ENCODE data around the gene MPHOSPH6. TPM values are rescaled to one million over a fixed set of nuclear protein-coding genes. Genes with fewer than 3 reads are reported as not detected.
A peak's percentile ranks its signal among the peaks of the same experiment; 100 is the strongest.

The MPHOSPH6 gene
- total and polyA plus RNA-seq, 8 donors, result 6.1 to 31.9 (median 26.3) TPM; not detected in 1

DNA sequence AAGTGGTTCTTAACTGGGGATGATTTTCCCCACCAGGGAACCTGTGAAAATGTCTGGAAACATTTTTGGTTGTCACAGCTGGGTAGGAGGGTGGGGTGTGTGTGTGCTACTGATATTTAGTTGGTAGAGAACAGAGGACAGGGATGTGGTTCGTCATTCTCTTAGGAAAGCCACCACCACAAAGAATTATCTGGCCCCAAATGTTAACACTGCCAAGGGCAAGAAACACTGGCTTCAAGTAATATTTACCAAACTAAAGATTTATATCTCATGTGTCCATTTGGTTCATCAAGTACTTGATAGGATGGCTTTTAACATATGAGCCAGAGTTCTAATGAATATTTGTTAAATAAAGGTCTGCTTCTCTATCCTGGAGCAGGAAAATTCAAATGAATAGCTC, 19.5 kb downstream of the MPHOSPH6 start:
- TF ChIP-seq POLR2AphosphoS5 (IDR thresholded peaks at IDR 0.05) (no peak), CTCF (IDR thresholded peaks at IDR 0.05) (no peak), EP300 (IDR thresholded peaks at IDR 0.05) (no peak), POLR2A (IDR thresholded peaks at IDR 0.05) (no peak)

DNA sequence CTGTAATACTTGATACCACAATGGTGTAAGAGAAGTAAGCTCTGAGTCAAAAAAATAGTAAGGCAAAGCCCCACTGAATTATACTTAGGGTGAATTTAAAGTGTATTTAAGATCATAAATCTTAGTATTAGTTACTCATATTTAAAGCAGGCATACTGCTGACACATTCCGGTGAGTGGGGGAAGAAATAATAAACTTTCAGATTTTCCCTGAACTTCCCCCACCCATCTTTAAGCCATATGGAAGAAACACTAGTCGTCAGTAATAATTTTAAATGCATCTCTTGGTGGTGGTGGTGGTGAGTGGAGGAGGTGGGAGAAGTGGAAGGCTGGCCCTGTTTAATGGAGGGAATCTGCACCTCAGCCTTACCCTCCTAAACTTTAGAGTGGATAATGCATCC, 20.5 kb downstream of the MPHOSPH6 start:
- peaks cover 0 to 3% (median 0%) of the 10 kb centered on the region in 4 donors for H3K4me1 ChIP-seq
- WGBS, 5 donors, result 77 to 93% (median 85%) methylated on average over 2 of the region's 2 CpGs
- H3K9me3 ChIP-seq, result no peaks in the 10 kb centered on the region
- H3K36me3 ChIP-seq, result peaks cover 10 to 58% (median 35%) of the 10 kb centered on the region in 4 donors
- H3K27ac ChIP-seq, result no peak overlapping the region
- no peaks in the 10 kb centered on the region for H3K27me3 ChIP-seq
- TF ChIP-seq POLR2AphosphoS5 (IDR thresholded peaks at IDR 0.05) (no peak), POLR2A (IDR thresholded peaks at IDR 0.05) (no peak), EP300 (IDR thresholded peaks at IDR 0.05) (no peak), CTCF (IDR thresholded peaks at IDR 0.05) (no peak)
- intact Hi-C loops (cut with DNase I; ENCODE audit: low total_unique reads), result no loop called here
- H3K4me3 ChIP-seq, result no peak overlapping the region
- DNase-seq, result no peak

More for the DNA sequence above, 19.5 kb downstream of the MPHOSPH6 start:
- intact Hi-C loops (cut with DNase I; ENCODE audit: low total_unique reads), result no loop called here
- no peak overlapping the region for H3K27ac ChIP-seq
- no peaks in the 10 kb centered on the region for H3K9me3 ChIP-seq
- peaks cover 10 to 58% (median 35%) of the 10 kb centered on the region in 4 donors for H3K36me3 ChIP-seq
- no peaks in the 10 kb centered on the region for H3K27me3 ChIP-seq
- no peak overlapping the region for H3K4me3 ChIP-seq
- WGBS, 5 donors, result 74 to 85% (median 77%) methylated on average over 1 of the region's 1 CpG
- DNase-seq, result no peak
- H3K4me1 ChIP-seq, result peaks cover 0 to 3% (median 0%) of the 10 kb centered on the region in 4 donors

DNA sequence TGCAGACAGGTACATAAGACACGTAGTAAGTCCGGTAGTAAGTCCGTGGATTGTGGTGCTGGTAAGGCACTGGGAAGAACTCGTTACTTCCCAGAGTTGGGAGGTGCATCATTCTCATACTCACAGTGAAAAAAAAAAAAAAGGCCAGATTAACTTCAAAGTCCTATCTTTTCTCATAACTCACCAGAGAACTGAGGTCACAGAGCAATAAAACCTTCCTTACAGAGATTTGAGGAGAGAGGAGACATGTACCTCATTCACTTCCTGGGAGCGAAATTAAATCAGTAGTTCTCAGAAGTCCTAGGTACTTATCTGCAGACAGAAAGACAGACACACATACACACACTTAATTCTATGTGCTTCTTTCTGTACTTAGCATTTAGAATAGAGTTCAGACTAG, 22.5 kb downstream of the MPHOSPH6 start:
- DNase-seq, result no peak
- H3K36me3 ChIP-seq, result peaks cover 10 to 44% (median 34%) of the 10 kb centered on the region in 4 donors
- H3K9me3 ChIP-seq, result no peaks in the 10 kb centered on the region
- no peak overlapping the region for H3K4me3 ChIP-seq
- intact Hi-C loops (cut with DNase I; ENCODE audit: low total_unique reads), result no loop called here
- H3K27me3 ChIP-seq, result no peaks in the 10 kb centered on the region
- peaks cover 0 to 2% (median 0%) of the 10 kb centered on the region in 4 donors for H3K4me1 ChIP-seq
- TF ChIP-seq POLR2A (IDR thresholded peaks at IDR 0.05) (no peak), CTCF (IDR thresholded peaks at IDR 0.05) (no peak), POLR2AphosphoS5 (IDR thresholded peaks at IDR 0.05) (no peak), EP300 (IDR thresholded peaks at IDR 0.05) (no peak)
- WGBS, 5 donors, result 92 to 100% (median 97%) methylated on average over 5 of the region's 5 CpGs
- no peak overlapping the region for H3K27ac ChIP-seq

DNA sequence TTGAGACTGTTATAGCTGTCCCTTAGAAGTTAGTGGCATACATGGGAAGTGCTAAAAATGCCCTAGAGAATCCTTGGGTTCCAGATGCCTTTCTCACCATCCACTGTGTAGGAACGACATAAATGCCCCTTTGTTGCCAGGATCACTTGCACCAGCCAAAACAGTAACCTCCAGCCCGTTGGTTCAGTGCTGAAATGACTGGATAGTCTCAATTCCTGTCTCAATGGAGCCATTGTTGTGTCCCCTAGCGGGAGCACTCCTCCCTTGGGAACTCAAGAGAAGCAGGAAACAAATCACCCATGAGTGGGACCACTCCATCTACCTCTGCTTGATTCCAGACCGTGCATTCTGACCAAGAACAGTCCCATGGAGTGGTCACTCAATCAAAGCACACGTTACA, 23.1 kb downstream of the MPHOSPH6 start:
- Histone ChIP-seq H3K4me3 (no peak overlapping the region), H3K27me3 (no peaks in the 10 kb centered on the region), H3K9me3 (no peaks in the 10 kb centered on the region), H3K27ac (no peak overlapping the region), H3K4me1 (no peaks in the 10 kb centered on the region), H3K36me3 (peaks cover 10 to 43% (median 34%) of the 10 kb centered on the region in 4 donors)
- intact Hi-C loops (cut with DNase I; ENCODE audit: low total_unique reads), result no loop called here
- DNase-seq, result peak in 1 of 2 donors; percentile 41
- TF ChIP-seq EP300 (IDR thresholded peaks at IDR 0.05) (no peak), CTCF (IDR thresholded peaks at IDR 0.05) (no peak), POLR2AphosphoS5 (IDR thresholded peaks at IDR 0.05) (no peak)
- 76 to 93% (median 91%) methylated on average over 5 of the region's 5 CpGs for WGBS, 5 donors

Measured in stomach (tissue), 9 donors.